Measurements from ENCODE around the gene HUWE1. TPM values are rescaled to one million over a fixed set of nuclear protein-coding genes. Genes with fewer than 3 reads are reported as not detected.

Gene HUWE1
- total and polyA plus RNA-seq, 2 donors (not counting 1 experiment from before 2014, with no cell fraction given) = 45.2 to 210 TPM

DNA sequence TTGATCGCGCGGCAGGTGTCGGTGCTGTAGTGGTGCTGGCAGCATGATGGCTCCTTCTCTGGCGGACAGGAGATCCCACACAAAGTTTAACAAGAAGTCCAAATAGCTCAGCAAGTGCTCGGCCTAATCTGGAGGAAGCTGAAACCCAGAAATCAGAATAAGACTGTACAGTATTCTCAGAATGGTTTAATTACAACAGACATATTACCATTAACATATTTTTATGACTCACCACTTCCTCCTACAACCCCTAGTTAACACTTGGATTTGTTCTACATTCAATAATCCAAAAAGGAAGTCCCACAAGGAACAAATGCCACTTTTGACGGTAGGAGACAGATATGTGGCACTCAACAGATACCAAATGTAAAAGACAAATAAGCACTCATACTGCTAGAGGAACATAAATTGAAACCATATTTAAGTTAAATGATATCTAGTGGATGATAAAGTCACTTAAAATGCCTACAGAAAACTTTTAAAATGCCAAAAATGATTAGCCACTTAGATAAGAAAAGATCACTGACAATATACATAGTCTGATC, 91.2 kb downstream of the HUWE1 start:
- Mint-ChIP-seq H3K27ac (no peak overlapping the region), H3K4me3 (no peak overlapping the region), H3K9me3 (ENCODE audit: insufficient read depth) (no peaks in the 10 kb centered on the region), H3K27me3 (no peaks in the 10 kb centered on the region), H3K4me1 (peaks cover 4% of the 10 kb centered on the region)
- H3K4me2 ChIP-seq (replicated peaks; ENCODE audit: low read depth, low read length, poor library complexity, severe bottlenecking) = no peak overlapping the region
- H3K36me3 ChIP-seq (replicated peaks in 1 of 2; ENCODE audit: control extremely low read depth in 1 of 2, control insufficient read depth in 1 of 2, extremely low read depth in 1 of 2, insufficient read depth in 2 of 2, low read length in 1 of 2) = peaks cover 3 to 67% of the 10 kb centered on the region in 2 experiments
- H3K27me3 ChIP-seq (replicated peaks in 1 of 4; ENCODE audit: control extremely low read depth in 1 of 4, control insufficient read depth in 3 of 4, insufficient read depth in 4 of 4, low read length in 3 of 4) = no peaks in the 10 kb centered on the region
- H3K9ac ChIP-seq (ENCODE audit: low read length) = no peak overlapping the region
- H3K9me3 ChIP-seq (ENCODE audit: control extremely low read depth in 1 of 3, control insufficient read depth in 2 of 3, insufficient read depth in 1 of 3, low read length in 2 of 3) = no peaks in the 10 kb centered on the region
- H3K27ac ChIP-seq (ENCODE audit: low read length in 2 of 2) = no peak overlapping the region
- intact Hi-C loops (cut with micrococcal nuclease) = no loop called here
- no peaks in the 10 kb centered on the region for H3K79me2 ChIP-seq (ENCODE audit: control insufficient read depth, insufficient read depth, low read length)
- POLR2A ChIA-PET = no interaction called here
- H3K4me1 ChIP-seq (ENCODE audit: control insufficient read depth in 2 of 2, insufficient read depth in 2 of 2, low read length in 2 of 2) = no peaks in the 10 kb centered on the region
- TF ChIP-seq, protein P1, sequence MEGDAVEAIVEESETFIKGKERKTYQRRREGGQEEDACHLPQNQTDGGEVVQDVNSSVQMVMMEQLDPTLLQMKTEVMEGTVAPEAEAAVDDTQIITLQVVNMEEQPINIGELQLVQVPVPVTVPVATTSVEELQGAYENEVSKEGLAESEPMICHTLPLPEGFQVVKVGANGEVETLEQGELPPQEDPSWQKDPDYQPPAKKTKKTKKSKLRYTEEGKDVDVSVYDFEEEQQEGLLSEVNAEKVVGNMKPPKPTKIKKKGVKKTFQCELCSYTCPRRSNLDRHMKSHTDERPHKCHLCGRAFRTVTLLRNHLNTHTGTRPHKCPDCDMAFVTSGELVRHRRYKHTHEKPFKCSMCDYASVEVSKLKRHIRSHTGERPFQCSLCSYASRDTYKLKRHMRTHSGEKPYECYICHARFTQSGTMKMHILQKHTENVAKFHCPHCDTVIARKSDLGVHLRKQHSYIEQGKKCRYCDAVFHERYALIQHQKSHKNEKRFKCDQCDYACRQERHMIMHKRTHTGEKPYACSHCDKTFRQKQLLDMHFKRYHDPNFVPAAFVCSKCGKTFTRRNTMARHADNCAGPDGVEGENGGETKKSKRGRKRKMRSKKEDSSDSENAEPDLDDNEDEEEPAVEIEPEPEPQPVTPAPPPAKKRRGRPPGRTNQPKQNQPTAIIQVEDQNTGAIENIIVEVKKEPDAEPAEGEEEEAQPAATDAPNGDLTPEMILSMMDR (IDR thresholded peaks at IDR 0.05) = no peak
- no peak for TF ChIP-seq EZH2 (IDR thresholded peaks at IDR 0.05; ENCODE audit: borderline replicate concordance, insufficient read depth, low read depth, low read length, poor library complexity, severe bottlenecking)
- H3K4me3 ChIP-seq (ENCODE audit: control extremely low read depth in 1 of 5, extremely low read depth in 1 of 5, insufficient read depth in 1 of 5, low read depth in 2 of 5, low read length in 4 of 5) = no peak overlapping the region
- DNase-seq (no peak), ATAC-seq (ENCODE audit: low read depth) (no peak)
- no peak overlapping the region for H2AFZ ChIP-seq (ENCODE audit: insufficient read depth, low read depth, low read length, poor library complexity, severe bottlenecking)
- CTCF ChIA-PET = no interaction called here
- no peaks in the 10 kb centered on the region for H4K20me1 ChIP-seq (ENCODE audit: control insufficient read depth, insufficient read depth, low read length, poor library complexity, severe bottlenecking)
- no CpG with 5 or more reads among the region's 7 CpGs for WGBS (ENCODE audit: insufficient coverage)

DNA sequence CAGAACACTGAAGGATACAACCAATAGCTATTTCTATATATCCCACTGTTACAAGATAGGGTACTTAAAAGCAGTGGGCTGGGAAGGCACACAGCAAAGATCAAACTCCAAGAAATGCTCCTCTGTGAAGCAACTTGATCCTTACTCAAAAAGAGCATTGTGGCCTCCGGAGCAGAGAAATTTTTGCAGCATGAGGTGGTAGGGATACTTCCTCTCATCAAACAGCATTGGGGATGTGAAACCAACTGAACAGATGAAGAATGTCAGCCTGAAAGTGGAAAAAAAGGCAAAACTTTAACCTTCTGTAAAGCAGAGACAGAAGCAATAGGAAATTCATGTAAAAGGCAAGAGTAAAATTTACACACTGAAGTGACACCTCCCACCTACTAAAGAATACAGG, 92.2 kb downstream of the HUWE1 start:
- intact Hi-C loops (cut with micrococcal nuclease) = no loop called here
- H3K27ac Mint-ChIP-seq = no peak overlapping the region
- no peak overlapping the region for H2AFZ ChIP-seq (ENCODE audit: insufficient read depth, low read depth, low read length, poor library complexity, severe bottlenecking)
- ChIA-PET CTCF (no interaction called here), POLR2A (no interaction called here)
- H3K9me3 Mint-ChIP-seq (ENCODE audit: insufficient read depth) = no peaks in the 10 kb centered on the region
- no peak overlapping the region for H3K4me3 ChIP-seq (ENCODE audit: control extremely low read depth in 1 of 5, extremely low read depth in 1 of 5, insufficient read depth in 1 of 5, low read depth in 2 of 5, low read length in 4 of 5)
- H3K9ac ChIP-seq (ENCODE audit: low read length) = no peak overlapping the region
- peaks cover 3 to 68% of the 10 kb centered on the region in 2 experiments for H3K36me3 ChIP-seq (replicated peaks in 1 of 2; ENCODE audit: control extremely low read depth in 1 of 2, control insufficient read depth in 1 of 2, extremely low read depth in 1 of 2, insufficient read depth in 2 of 2, low read length in 1 of 2)
- no peak overlapping the region for H3K4me3 Mint-ChIP-seq
- ATAC-seq (ENCODE audit: low read depth) (no peak), DNase-seq (peak; percentile 3)
- H4K20me1 ChIP-seq (ENCODE audit: control insufficient read depth, insufficient read depth, low read length, poor library complexity, severe bottlenecking) = no peaks in the 10 kb centered on the region
- TF ChIP-seq, protein P1 (IDR thresholded peaks at IDR 0.05) = no peak
- TF ChIP-seq EZH2 (IDR thresholded peaks at IDR 0.05; ENCODE audit: borderline replicate concordance, insufficient read depth, low read depth, low read length, poor library complexity, severe bottlenecking) = no peak
- no peaks in the 10 kb centered on the region for H3K27me3 Mint-ChIP-seq
- H3K4me1 Mint-ChIP-seq = peaks cover 4% of the 10 kb centered on the region
- WGBS (ENCODE audit: insufficient coverage) = no CpG with 5 or more reads among the region's 1 CpG
- no peak overlapping the region for H3K27ac ChIP-seq (ENCODE audit: low read length in 2 of 2)
- H3K4me2 ChIP-seq (replicated peaks; ENCODE audit: low read depth, low read length, poor library complexity, severe bottlenecking) = no peak overlapping the region
- no peaks in the 10 kb centered on the region for H3K4me1 ChIP-seq (ENCODE audit: control insufficient read depth in 2 of 2, insufficient read depth in 2 of 2, low read length in 2 of 2)
- no peaks in the 10 kb centered on the region for H3K9me3 ChIP-seq (ENCODE audit: control extremely low read depth in 1 of 3, control insufficient read depth in 2 of 3, insufficient read depth in 1 of 3, low read length in 2 of 3)
- H3K27me3 ChIP-seq (replicated peaks in 1 of 4; ENCODE audit: control extremely low read depth in 1 of 4, control insufficient read depth in 3 of 4, insufficient read depth in 4 of 4, low read length in 3 of 4) = no peaks in the 10 kb centered on the region
- H3K79me2 ChIP-seq (ENCODE audit: control insufficient read depth, insufficient read depth, low read length) = no peaks in the 10 kb centered on the region
